HEK293T (cell line): ENCODE measurements around the gene USP17L21.
"Not testable (repeated sequence)": the region's sequence is repeated elsewhere in the genome, so short reads cannot be mapped to it uniquely, and the experiment has no call there.

Experiments used
- ARNT ChIP-seq: fragments of 450-650 bp; IDR thresholded peaks from 2 replicates; pipeline ENCODE4 v1.6.1; 2017; ENCODE audit warnings: mild to moderate bottlenecking
- BHLHE40 ChIP-seq: fragments of 450-650 bp; IDR thresholded peaks from 2 replicates; pipeline ENCODE4 v1.6.1; 2016; ENCODE audit warnings: mild to moderate bottlenecking, moderate library complexity, borderline replicate concordance
- ELF4 ChIP-seq: fragments of 450-650 bp; IDR thresholded peaks from 2 replicates; pipeline ENCODE4 v1.6.1; 2017; ENCODE audit warnings: antibody characterized with exemption
- FOXK2 ChIP-seq: fragments of 450-650 bp; IDR thresholded peaks from 2 replicates; pipeline ENCODE4 v1.6.1; 2016; ENCODE audit warnings: mild to moderate bottlenecking
- FOXM1 ChIP-seq: fragments of 450-650 bp; IDR thresholded peaks from 2 replicates; pipeline ENCODE4 v1.6.1; 2017; ENCODE audit warnings: mild to moderate bottlenecking, borderline replicate concordance
- HDGF ChIP-seq: fragments of 450-650 bp; IDR thresholded peaks from 2 replicates; pipeline ENCODE4 v1.6.1; 2017; ENCODE audit warnings: antibody characterized with exemption, borderline replicate concordance
- LEF1 ChIP-seq: fragments of 450-650 bp; IDR thresholded peaks from 2 replicates; pipeline ENCODE4 v1.6.1; 2017; ENCODE audit warnings: mild to moderate bottlenecking, borderline replicate concordance
- SP1 ChIP-seq: fragments of 450-650 bp; IDR thresholded peaks from 2 replicates; pipeline ENCODE4 v1.6.1; 2017
- SUZ12 ChIP-seq: fragments of 450-650 bp; IDR thresholded peaks from 2 replicates; pipeline ENCODE4 v1.6.1; 2016; ENCODE audit warnings: mild to moderate bottlenecking
- TARDBP ChIP-seq: fragments of 450-650 bp; IDR thresholded peaks from 2 replicates; pipeline ENCODE4 v1.6.1; 2016
- ZNF384 ChIP-seq: fragments of 450-650 bp; IDR thresholded peaks from 2 replicates; pipeline ENCODE4 v1.6.1; 2016

DNA sequence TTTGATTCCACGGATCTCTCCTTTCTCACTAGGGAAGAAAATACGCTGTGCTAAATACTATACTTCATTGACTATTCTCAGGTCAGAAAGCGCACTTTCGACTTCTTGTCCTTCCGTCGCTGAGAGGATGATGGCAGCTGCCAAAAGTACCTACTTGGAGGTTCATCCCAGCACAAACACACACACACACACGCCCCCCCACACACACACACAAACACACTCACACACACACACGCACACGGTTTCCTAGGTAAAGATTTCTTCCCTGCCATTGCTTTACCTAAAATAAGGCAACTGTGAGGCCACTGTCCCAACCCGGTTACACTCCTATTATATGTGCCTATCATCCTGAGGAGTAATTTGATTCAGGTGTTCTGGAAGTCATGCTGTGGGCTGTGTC is 9.0 kb downstream of the USP17L21 start:
- not testable (repeated sequence) for TF ChIP-seq FOXK2, SP1, SUZ12, HDGF, ELF4, ARNT, FOXM1, BHLHE40, ZNF384, LEF1, TARDBP
